Jurkat, Clone E6-1 (cell line): ENCODE results near the gene ERO1A.

Experiments used
- DNase-seq: peaks from one replicate; pipeline ENCODE4 v3.0.0-alpha.2; 2011; ENCODE audit warnings: low read depth, low spot score
- H3K4me3 ChIP-seq: 2 replicates; pipeline ENCODE4 v1.5.1; 2011; ENCODE audit warnings: mild to moderate bottlenecking, low read length, control low read depth, moderate library complexity

Gene ERO1A

GRCh38 chr14:52619687-52620086 lies 75.7 kb downstream of the ERO1A start:
- H3K4me3 ChIP-seq, result no peak overlapping the region

GRCh38 chr14:52618602-52619001 lies 76.8 kb downstream of the ERO1A start:
- H3K4me3 ChIP-seq, result no peak overlapping the region
- DNase-seq, result no peak

More at GRCh38 chr14:52619687-52620086, 75.7 kb downstream of the ERO1A start:
- DNase-seq, result no peak

- no peak overlapping the region for H3K4me3 ChIP-seq
Observed at GRCh38 chr14:52610187-52610586, 85.2 kb downstream of the ERO1A start.

GRCh38 chr14:52609445-52610044 lies 85.8 kb downstream of the ERO1A start:
- no peak for DNase-seq
- no peak overlapping the region for H3K4me3 ChIP-seq

More at GRCh38 chr14:52610187-52610586, 85.2 kb downstream of the ERO1A start:
- DNase-seq, result no peak

- H3K4me3 ChIP-seq, result no peak overlapping the region
- DNase-seq, result no peak
Observed at GRCh38 chr14:52607061-52607460, 88.3 kb downstream of the ERO1A start.

DNA sequence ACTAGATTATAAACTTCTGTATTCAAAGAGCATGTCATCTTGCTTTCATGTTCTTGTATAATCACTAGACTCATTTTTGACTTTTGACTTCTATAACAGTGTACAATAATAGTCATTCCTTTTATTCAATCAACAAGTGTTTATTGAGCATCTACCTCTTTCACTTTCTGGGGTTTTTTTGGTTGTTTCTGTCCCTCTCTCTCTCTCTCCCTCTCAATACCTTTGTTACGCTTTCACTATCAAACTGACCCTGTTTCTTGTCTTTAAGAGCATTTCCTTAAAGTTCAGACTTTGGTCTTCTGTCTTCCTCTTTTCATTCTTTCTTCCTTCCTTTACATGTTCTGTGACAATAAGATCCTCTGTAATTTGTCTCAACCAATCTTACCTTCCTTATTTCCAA lies 93.2 kb downstream of the ERO1A start:
- DNase-seq, result no peak
- no peak overlapping the region for H3K4me3 ChIP-seq

DNA sequence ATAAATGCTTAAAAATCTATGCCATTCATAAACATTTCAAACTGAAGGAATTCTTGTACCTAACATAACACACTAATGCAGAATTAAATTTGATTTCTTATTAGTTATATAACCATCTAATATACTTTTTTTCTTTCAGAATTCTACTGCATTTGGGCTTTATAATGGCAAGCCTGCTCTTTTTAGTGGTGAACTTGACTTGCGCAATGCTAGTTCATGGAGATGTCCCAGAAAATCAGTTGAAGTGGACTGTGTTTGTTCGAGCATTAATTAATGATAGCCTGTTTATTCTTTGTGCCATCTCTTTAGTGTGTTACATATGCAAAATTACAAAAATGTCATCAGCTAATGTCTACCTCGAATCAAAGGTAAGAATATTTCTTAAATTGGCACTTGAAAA lies 95.4 kb downstream of the ERO1A start:
- no peak overlapping the region for H3K4me3 ChIP-seq
- no peak for DNase-seq

DNA sequence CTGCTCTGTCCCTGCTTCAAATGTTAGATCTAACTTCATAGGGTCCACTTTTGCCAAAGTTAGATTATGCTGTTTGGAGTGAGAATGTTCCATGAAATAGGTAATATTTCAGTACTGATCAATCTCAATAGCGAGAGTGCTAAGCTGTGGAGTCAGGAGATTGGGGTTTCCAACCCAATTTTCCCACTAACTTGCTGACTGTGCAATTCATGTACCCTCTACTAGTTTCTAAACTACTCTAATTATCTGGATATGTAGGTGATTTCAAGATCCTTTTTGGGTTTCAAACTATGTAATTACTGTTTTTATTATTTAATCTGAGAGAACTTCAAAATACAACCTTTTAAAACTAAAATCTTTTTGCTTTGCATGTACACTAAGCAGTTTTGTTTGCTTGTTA lies 96.8 kb downstream of the ERO1A start:
- H3K4me3 ChIP-seq, result no peak overlapping the region
- DNase-seq, result no peak

- no peak for DNase-seq
- H3K4me3 ChIP-seq, result no peak overlapping the region
Observed at GRCh38 chr14:52596861-52597260, 98.5 kb downstream of the ERO1A start.

GRCh38 chr14:52596320-52596719 lies 99.0 kb downstream of the ERO1A start:
- no peak overlapping the region for H3K4me3 ChIP-seq
- DNase-seq, result no peak

DNA sequence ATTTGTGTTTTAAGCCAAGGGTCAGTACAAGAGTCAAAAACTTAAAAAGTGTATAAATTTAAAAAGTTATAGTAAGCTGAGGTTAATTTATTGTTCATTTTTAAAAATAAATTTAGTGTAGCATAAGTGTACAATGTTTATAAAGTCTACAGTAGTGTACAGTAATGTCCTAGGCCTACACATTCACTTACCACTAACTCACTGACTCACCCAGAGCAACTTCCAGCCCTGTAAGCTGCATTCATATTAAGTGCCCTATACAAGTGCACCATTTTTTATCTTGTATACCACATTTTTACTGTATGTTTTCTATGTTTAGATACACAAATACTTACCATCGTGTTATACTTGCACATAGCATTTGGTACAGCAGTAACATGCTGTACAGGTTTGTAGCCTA lies 105.0 kb downstream of the ERO1A start:
- no peak for DNase-seq
- no peak overlapping the region for H3K4me3 ChIP-seq
